ENCODE measurements around the gene DCTN5. TPM values are rescaled to one million over a fixed set of nuclear protein-coding genes. Genes with fewer than 3 reads are reported as not detected.

The DCTN5 gene
- total and polyA plus RNA-seq, 2 experiments from 2014 or later: 23.3 to 31.7 TPM

DNA sequence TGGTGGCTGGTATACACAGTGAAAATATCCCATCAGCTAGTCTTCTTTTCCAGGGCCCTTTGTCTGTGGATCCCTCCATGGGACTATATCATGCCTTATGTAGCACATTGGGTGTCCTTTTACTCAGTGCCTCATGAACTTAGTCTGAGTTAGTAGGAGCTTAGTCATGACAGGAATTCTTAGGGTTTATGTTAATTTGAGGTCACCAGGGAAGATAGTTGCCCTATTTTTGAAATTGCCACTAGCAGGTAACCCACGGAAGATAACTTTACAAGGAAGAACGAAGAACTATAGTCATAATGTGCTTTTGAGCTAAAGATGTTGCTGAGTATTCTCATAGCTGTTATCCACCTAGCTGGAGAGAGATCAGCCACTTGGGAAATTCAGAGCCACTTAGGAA is 22.7 kb downstream of the DCTN5 start:
- H3K36me3 ChIP-seq (replicated peaks; ENCODE audit: insufficient read depth, low read depth): no peaks in the 10 kb centered on the region
- TF ChIP-seq, protein P1, sequence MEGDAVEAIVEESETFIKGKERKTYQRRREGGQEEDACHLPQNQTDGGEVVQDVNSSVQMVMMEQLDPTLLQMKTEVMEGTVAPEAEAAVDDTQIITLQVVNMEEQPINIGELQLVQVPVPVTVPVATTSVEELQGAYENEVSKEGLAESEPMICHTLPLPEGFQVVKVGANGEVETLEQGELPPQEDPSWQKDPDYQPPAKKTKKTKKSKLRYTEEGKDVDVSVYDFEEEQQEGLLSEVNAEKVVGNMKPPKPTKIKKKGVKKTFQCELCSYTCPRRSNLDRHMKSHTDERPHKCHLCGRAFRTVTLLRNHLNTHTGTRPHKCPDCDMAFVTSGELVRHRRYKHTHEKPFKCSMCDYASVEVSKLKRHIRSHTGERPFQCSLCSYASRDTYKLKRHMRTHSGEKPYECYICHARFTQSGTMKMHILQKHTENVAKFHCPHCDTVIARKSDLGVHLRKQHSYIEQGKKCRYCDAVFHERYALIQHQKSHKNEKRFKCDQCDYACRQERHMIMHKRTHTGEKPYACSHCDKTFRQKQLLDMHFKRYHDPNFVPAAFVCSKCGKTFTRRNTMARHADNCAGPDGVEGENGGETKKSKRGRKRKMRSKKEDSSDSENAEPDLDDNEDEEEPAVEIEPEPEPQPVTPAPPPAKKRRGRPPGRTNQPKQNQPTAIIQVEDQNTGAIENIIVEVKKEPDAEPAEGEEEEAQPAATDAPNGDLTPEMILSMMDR (IDR thresholded peaks at IDR 0.05; ENCODE audit: poor library complexity): no peak
- no peak for TF ChIP-seq EZH2phosphoT487 (IDR thresholded peaks at IDR 0.05; ENCODE audit: low read depth, severe bottlenecking, unreplicated experiment)
- no peak for TF ChIP-seq EZH2 (IDR thresholded peaks at IDR 0.05; ENCODE audit: borderline replicate concordance)
- 90% methylated on average over 2 of the region's 2 CpGs for WGBS (ENCODE audit: low lambda C conversion rate, missing lambda C conversion rate)

DNA sequence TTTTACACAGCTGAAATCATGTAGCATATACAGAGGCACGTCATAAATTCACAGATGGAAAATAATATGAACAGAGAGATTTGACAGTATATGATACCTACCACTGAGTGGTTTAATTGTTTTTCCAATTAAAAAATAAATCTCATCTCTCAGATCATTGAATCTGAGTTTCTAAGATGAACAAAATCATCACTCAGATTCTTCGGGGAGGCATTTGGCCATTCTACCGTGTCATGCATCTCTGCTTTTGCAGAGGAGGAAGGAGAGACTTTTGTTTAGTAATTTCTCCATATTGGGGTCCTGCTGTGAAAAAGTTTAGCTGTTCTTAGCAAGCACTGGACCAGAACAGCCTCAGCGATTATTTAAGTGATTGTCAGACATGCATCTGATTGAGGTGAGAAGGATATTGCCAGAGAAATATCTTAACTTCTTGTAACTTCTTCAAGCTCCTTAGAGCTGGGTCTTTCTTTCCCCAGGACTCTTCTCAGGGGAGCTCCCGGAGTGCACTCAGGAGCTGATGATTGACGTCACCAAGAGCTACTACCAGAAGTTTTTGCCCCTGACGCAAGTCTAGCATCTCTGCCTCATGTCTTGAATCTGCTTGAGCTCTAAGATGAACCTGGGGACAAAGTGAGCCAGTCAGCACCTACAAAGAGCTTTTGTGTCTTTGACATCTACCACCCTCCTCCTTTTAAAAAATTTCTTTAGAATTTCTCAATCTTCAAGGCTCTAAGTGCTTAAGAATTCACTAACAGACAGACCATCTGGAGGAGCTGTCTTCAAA is 25.5 kb downstream of the DCTN5 start:
- TF ChIP-seq EZH2 (IDR thresholded peaks at IDR 0.05; ENCODE audit: borderline replicate concordance): no peak
- TF ChIP-seq, protein P1 (IDR thresholded peaks at IDR 0.05; ENCODE audit: poor library complexity): no peak
- Histone ChIP-seq H3K27me3 (no peaks in the 10 kb centered on the region), H3K27ac (no peak overlapping the region), H4K20me1 (ENCODE audit: insufficient read depth, poor library complexity, severe bottlenecking) (no peaks in the 10 kb centered on the region), H2AFZ (no peak overlapping the region), H3K4me2 (no peak overlapping the region), H3K4me3 (no peak overlapping the region), H3K36me3 (replicated peaks; ENCODE audit: insufficient read depth, low read depth) (no peaks in the 10 kb centered on the region), H3K9me3 (ENCODE audit: low read depth) (no peaks in the 10 kb centered on the region), H3K4me1 (ENCODE audit: insufficient read depth) (no peaks in the 10 kb centered on the region), H3K9me2 (replicated peaks; ENCODE audit: insufficient read depth) (no peaks in the 10 kb centered on the region), H3K79me2 (no peaks in the 10 kb centered on the region)
- no peak for DNase-seq (ENCODE audit: low spot score)
- 83% methylated on average over 7 of the region's 7 CpGs for WGBS (ENCODE audit: low lambda C conversion rate, missing lambda C conversion rate)

More for the DNA sequence above, 22.7 kb downstream of the DCTN5 start:
- no peak overlapping the region for H3K4me2 ChIP-seq
- no peaks in the 10 kb centered on the region for H3K79me2 ChIP-seq
- no peaks in the 10 kb centered on the region for H3K27me3 ChIP-seq
- no peak overlapping the region for H2AFZ ChIP-seq
- no peaks in the 10 kb centered on the region for H3K4me1 ChIP-seq (ENCODE audit: insufficient read depth)
- H4K20me1 ChIP-seq (ENCODE audit: insufficient read depth, poor library complexity, severe bottlenecking): no peaks in the 10 kb centered on the region
- no peaks in the 10 kb centered on the region for H3K9me2 ChIP-seq (replicated peaks; ENCODE audit: insufficient read depth)
- H3K4me3 ChIP-seq: no peak overlapping the region
- H3K9me3 ChIP-seq (ENCODE audit: low read depth): no peaks in the 10 kb centered on the region
- no peak overlapping the region for H3K27ac ChIP-seq
- DNase-seq (ENCODE audit: low spot score): no peak

DNA sequence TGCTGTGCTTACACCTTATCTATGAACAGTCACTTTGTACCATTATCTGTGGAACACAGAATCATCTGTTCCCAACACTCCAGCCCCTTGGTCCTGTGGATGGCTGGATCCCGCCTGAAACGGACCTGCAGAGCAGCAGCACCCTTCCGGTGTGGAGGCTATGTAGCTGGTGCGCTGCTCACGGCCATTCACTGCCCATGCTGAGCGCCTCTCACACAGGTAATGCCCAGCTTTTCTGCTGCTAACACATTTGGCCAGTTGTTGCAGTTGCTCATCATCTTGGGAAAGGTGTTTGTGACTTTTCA is 26.0 kb downstream of the DCTN5 start:
- no peaks in the 10 kb centered on the region for H3K9me3 ChIP-seq (ENCODE audit: low read depth)
- no peaks in the 10 kb centered on the region for H3K27me3 ChIP-seq
- no peak overlapping the region for H3K4me2 ChIP-seq
- no peak overlapping the region for H2AFZ ChIP-seq
- H3K9me2 ChIP-seq (replicated peaks; ENCODE audit: insufficient read depth): no peaks in the 10 kb centered on the region
- H3K4me3 ChIP-seq: no peak overlapping the region
- H4K20me1 ChIP-seq (ENCODE audit: insufficient read depth, poor library complexity, severe bottlenecking): no peaks in the 10 kb centered on the region
- H3K79me2 ChIP-seq: no peaks in the 10 kb centered on the region
- 92% methylated on average over 6 of the region's 6 CpGs for WGBS (ENCODE audit: low lambda C conversion rate, missing lambda C conversion rate)
- H3K36me3 ChIP-seq (replicated peaks; ENCODE audit: insufficient read depth, low read depth): no peaks in the 10 kb centered on the region
- H3K27ac ChIP-seq: no peak overlapping the region
- no peak for DNase-seq (ENCODE audit: low spot score)
- TF ChIP-seq EZH2phosphoT487 (IDR thresholded peaks at IDR 0.05; ENCODE audit: low read depth, severe bottlenecking, unreplicated experiment) (no peak), EZH2 (IDR thresholded peaks at IDR 0.05; ENCODE audit: borderline replicate concordance) (no peak)
- no peaks in the 10 kb centered on the region for H3K4me1 ChIP-seq (ENCODE audit: insufficient read depth)

DNA sequence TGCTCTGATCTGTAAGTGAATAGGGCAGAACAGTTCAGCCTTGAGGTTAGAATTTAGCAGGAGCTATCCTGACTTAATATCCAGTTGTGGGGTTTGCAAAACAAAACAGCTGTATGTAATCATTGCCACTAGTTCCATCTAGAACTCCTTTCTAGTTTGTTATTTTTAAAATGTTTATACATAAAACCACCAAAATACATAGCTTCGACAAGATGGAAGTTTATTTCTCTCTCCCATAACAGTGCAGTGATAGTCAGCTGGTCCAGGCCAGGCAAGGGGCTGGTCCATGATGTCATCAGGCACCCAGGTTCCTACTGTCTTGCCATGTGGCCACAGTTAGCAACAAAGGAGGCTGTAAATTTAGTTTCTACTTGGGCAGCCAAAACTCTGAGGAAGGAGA is 27.0 kb downstream of the DCTN5 start:
- H3K79me2 ChIP-seq: no peaks in the 10 kb centered on the region
- DNase-seq (ENCODE audit: low spot score): no peak
- no peak overlapping the region for H3K4me2 ChIP-seq
- WGBS (ENCODE audit: low lambda C conversion rate, missing lambda C conversion rate): 64% methylated on average over 1 of the region's 1 CpG
- no peaks in the 10 kb centered on the region for H3K9me3 ChIP-seq (ENCODE audit: low read depth)
- no peaks in the 10 kb centered on the region for H3K27me3 ChIP-seq
- H3K27ac ChIP-seq: no peak overlapping the region
- H3K4me1 ChIP-seq (ENCODE audit: insufficient read depth): no peaks in the 10 kb centered on the region
- H4K20me1 ChIP-seq (ENCODE audit: insufficient read depth, poor library complexity, severe bottlenecking): no peaks in the 10 kb centered on the region
- H3K9me2 ChIP-seq (replicated peaks; ENCODE audit: insufficient read depth): no peaks in the 10 kb centered on the region
- H2AFZ ChIP-seq: no peak overlapping the region
- no peaks in the 10 kb centered on the region for H3K36me3 ChIP-seq (replicated peaks; ENCODE audit: insufficient read depth, low read depth)
- no peak overlapping the region for H3K4me3 ChIP-seq
- TF ChIP-seq, protein P1 (IDR thresholded peaks at IDR 0.05; ENCODE audit: poor library complexity): no peak
- no peak for TF ChIP-seq EZH2phosphoT487 (IDR thresholded peaks at IDR 0.05; ENCODE audit: low read depth, severe bottlenecking, unreplicated experiment)
- TF ChIP-seq EZH2 (IDR thresholded peaks at IDR 0.05; ENCODE audit: borderline replicate concordance): no peak
